Endothelial cell of umbilical vein (primary cell): ENCODE results near the gene TMC6. TPM values are rescaled to one million over a fixed set of nuclear protein-coding genes. Genes with fewer than 3 reads are reported as not detected.
"Not testable (repeated sequence)": the region's sequence is repeated elsewhere in the genome, so short reads cannot be mapped to it uniquely, and the experiment has no call there.

Source experiments
- BruUV-seq: library from RNA; stranded (reverse); fragments of 400-500 nt; replicated peaks from 2 replicates; lab custom pipeline; 2021; lab: Mats Ljungman, UMichigan
- CTCF ChIA-PET: fragments of 300-600, 350-600 bp; sonication (Branson Sonifier 250); formaldehyde crosslinking; loops from one replicate; lab custom pipeline; 2021; ENCODE audit warnings: antibody characterized with exemption, inconsistent platforms; lab: Charles Lee
- POLR2A ChIA-PET: fragments of 300-600, 350-600 bp; sonication (Branson Sonifier 250); formaldehyde crosslinking; loops from one replicate; lab custom pipeline; 2021; ENCODE audit warnings: antibody characterized with exemption, inconsistent platforms; lab: Charles Lee
- DNase-seq: peaks from one replicate; pipeline ENCODE4 v3.0.0-alpha.2; 2011; ENCODE audit warnings: low read depth, low spot score
- FAIRE-seq: peaks from 2 replicates; lab custom pipeline; 2011; peaks lifted over from hg19 to GRCh38; lab: Jason Lieb, UNC
- H2AFZ ChIP-seq: 2 replicates; pipeline ENCODE4 v1.6.0; 2012; ENCODE audit warnings: low read depth, low read length, control low read depth, inconsistent platforms
- H3K27ac ChIP-seq: 2 replicates; pipeline ENCODE4 v1.5.1; 2011; ENCODE audit warnings: low read depth, mild to moderate bottlenecking, control low read depth, low read length, moderate library complexity; ENCODE audit not compliant: insufficient read depth
- H3K27me3 ChIP-seq, 2 experiments: 2 replicates each; pipeline versions ENCODE4 v1.6.0 to v1.6.1; 2011; ENCODE audit warnings: low read length in 2 of 2, mixed read lengths in 1 of 2; ENCODE audit not compliant: control insufficient read depth in 2 of 2, insufficient read depth in 2 of 2
- H3K36me3 ChIP-seq, 2 experiments: 2 replicates in 1 of 2; 3 replicates in 1 of 2; pipeline ENCODE4 v1.5.1; 2011; ENCODE audit warnings: low read length in 2 of 2, mild to moderate bottlenecking in 1 of 2, moderate library complexity in 1 of 2; ENCODE audit not compliant: control insufficient read depth in 2 of 2, insufficient read depth in 2 of 2; ENCODE audit errors: extremely low read depth in 1 of 2
- H3K4me1 ChIP-seq: 3 replicates; pipeline ENCODE4 v1.5.1; 2011; ENCODE audit warnings: mild to moderate bottlenecking, low read length; ENCODE audit not compliant: control insufficient read depth, insufficient read depth; ENCODE audit errors: extremely low read depth
- H3K4me2 ChIP-seq: 2 replicates; pipeline ENCODE4 v1.6.1; 2011; ENCODE audit warnings: low read length, control low read depth, mixed read lengths; ENCODE audit not compliant: insufficient read depth
- H3K4me3 ChIP-seq, 3 experiments: fragments of 200-600 bp in 1 of 3; sonication (generic), shearing (Covaris generic) in 1 of 3; replicated peaks in 1 of 3; 2 replicates each; pipeline ENCODE4 v1.5.1; 2011 to 2016; ENCODE audit warnings: control low read depth in 3 of 3, low read length in 3 of 3, mild to moderate bottlenecking in 2 of 3, inconsistent platforms in 1 of 3, low read depth in 1 of 3, moderate library complexity in 1 of 3; ENCODE audit not compliant: insufficient read depth in 1 of 3
- H3K79me2 ChIP-seq: 2 replicates; pipeline ENCODE4 v1.6.0; 2012; ENCODE audit warnings: low read length, inconsistent platforms; ENCODE audit not compliant: control insufficient read depth, insufficient read depth
- H3K9ac ChIP-seq: replicated peaks from 2 replicates; pipeline ENCODE3; 2011; ENCODE audit warnings: low read length, control low read depth; ENCODE audit not compliant: insufficient read depth; ENCODE audit errors: extremely low read depth
- H3K9me1 ChIP-seq: replicated peaks from 3 replicates; pipeline ENCODE4 v1.6.0; 2011; ENCODE audit warnings: mild to moderate bottlenecking, low read length; ENCODE audit not compliant: control insufficient read depth, insufficient read depth; ENCODE audit errors: extremely low read depth
- H3K9me3 ChIP-seq: replicated peaks from 2 replicates; pipeline ENCODE4 v1.5.1; 2012; ENCODE audit warnings: low read length, inconsistent platforms; ENCODE audit not compliant: control insufficient read depth, insufficient read depth
- H4K20me1 ChIP-seq: replicated peaks from 2 replicates; pipeline ENCODE3; 2011; ENCODE audit warnings: mild to moderate bottlenecking, low read length; ENCODE audit not compliant: control insufficient read depth, insufficient read depth; ENCODE audit errors: extremely low read depth
- EZH2 ChIP-seq: IDR thresholded peaks from 2 replicates; pipeline ENCODE4 v1.6.1; 2012; ENCODE audit warnings: borderline replicate concordance, low read depth, mild to moderate bottlenecking, moderate library complexity, low read length, inconsistent platforms; ENCODE audit not compliant: severe bottlenecking
- JUN ChIP-seq: IDR thresholded peaks from 2 replicates; pipeline ENCODE4 v1.6.1; 2011; ENCODE audit warnings: borderline replicate concordance, low read depth; ENCODE audit not compliant: insufficient read length, insufficient read depth
- POLR2AphosphoS5 ChIP-seq: IDR thresholded peaks from 2 replicates; pipeline ENCODE4 v1.6.1; 2012; ENCODE audit warnings: low read depth, mild to moderate bottlenecking, control low read depth, low read length, moderate library complexity; ENCODE audit not compliant: insufficient read depth
- dilution Hi-C: fragments of 300-500 bp; cut with MboI; formaldehyde crosslinking; loops from one replicate; pipeline ENCODE4 v1.15.0; 2019; ENCODE audit warnings: low sequenced_read_pairs; ENCODE audit not compliant: extremely low pct_ligation_motif_present
- intact Hi-C: fragments of 100-400 bp; cut with micrococcal nuclease; formaldehyde crosslinking; loops from one replicate; pipeline ENCODE4 v1.10.0; 2022
- polyA plus RNA-seq, 4 experiments: library from polyadenylated mRNA; depleted of rRNA in 3 of 4; stranded (reverse) in 3 of 4; unstranded in 1 of 4; fragments of >200 nt; gene quantifications; 2 replicates each; pipeline versions ENCODE4 v1.2.1 to v1.2.3, GENCODE V29; 2011 to 2012; ENCODE audit warnings: missing spikeins in 1 of 4
- total RNA-seq: library from RNA; stranded (reverse); gene quantifications from 2 replicates; pipeline ENCODE4 v1.2.3, GENCODE V29; 2021

Gene TMC6
- total and polyA plus RNA-seq, 2 donors (not counting 3 experiments of a cell fraction or from before 2014, with no cell fraction given): 23.2 to 72.4 TPM

DNA sequence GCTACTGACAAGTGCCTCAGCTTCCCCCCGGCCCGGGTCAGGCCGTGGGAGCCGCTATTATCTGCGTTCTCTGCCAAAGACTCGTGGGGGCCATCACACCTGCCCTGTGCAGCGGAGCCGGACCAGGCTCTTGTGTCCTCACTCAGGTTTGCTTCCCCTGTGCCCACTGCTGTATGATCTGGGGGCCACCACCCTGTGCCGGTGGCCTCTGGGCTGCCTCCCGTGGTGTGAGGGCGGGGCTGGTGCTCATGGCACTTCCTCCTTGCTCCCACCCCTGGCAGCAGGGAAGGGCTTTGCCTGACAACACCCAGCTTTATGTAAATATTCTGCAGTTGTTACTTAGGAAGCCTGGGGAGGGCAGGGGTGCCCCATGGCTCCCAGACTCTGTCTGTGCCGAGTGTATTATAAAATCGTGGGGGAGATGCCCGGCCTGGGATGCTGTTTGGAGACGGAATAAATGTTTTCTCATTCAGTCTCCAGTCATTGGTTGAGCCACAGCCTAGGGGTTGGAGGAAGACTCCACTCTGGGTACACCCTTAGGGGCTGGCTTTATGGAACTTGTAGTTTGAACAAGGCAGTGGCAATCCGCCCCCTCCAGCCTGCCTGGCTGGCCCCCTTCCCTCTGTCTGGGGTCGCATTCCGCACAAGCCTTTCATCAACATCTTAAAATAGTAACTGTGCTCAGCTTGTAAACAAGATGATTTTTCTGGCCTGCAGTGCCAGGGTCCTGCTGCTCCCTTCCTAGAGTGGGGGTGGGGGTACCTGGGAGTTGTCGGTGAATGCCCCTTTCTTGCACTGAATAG is 43.9 kb upstream of the TMC6 start:
- intact Hi-C loops (no loop called here), dilution Hi-C loops (no loop called here)
- no peaks in the 10 kb centered on the region for H3K9me3 ChIP-seq
- H3K4me3 ChIP-seq: no peak overlapping the region
- no peaks in the 10 kb centered on the region for H3K27me3 ChIP-seq
- H3K36me3 ChIP-seq: peaks cover 0 to 6% of the 10 kb centered on the region in 2 experiments
- no peaks in the 10 kb centered on the region for H3K9me1 ChIP-seq
- TF ChIP-seq EZH2 (no peak), POLR2AphosphoS5 (peak; percentile 18), JUN (no peak)
- H3K79me2 ChIP-seq: no peaks in the 10 kb centered on the region
- H3K9ac ChIP-seq: no peak overlapping the region
- H3K4me1 ChIP-seq: peaks cover 10% of the 10 kb centered on the region
- ChIA-PET POLR2A (no interaction called here), CTCF (interaction anchor here (1.2 kb wide), 2 partner anchors 60 to 88 kb away, joined by 4 to 6 read pairs; no protein-coding TSS in a partner anchor)
- H3K4me2 ChIP-seq: no peak overlapping the region
- H4K20me1 ChIP-seq: no peaks in the 10 kb centered on the region
- DNase-seq: peak; percentile 21
- no peak overlapping the region for H3K27ac ChIP-seq
- H2AFZ ChIP-seq: no peak overlapping the region
- BruUV-seq: no TSS peak
- no peak for FAIRE-seq

DNA sequence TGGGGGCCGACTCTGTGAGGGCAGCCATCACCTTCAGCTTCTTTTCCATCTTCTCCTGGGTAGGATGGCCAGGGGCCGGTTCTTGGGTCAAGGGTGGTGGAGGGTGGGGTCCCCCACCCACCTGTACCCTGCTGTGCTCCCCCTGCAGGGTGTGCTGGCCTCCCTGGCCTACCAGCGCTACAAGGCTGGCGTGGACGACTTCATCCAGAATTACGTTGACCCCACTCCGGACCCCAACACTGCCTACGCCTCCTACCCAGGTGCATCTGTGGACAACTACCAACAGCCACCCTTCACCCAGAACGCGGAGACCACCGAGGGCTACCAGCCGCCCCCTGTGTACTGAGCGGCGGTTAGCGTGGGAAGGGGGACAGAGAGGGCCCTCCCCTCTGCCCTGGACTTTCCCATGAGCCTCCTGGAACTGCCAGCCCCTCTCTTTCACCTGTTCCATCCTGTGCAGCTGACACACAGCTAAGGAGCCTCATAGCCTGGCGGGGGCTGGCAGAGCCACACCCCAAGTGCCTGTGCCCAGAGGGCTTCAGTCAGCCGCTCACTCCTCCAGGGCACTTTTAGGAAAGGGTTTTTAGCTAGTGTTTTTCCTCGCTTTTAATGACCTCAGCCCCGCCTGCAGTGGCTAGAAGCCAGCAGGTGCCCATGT is 43.2 kb upstream of the TMC6 start:
- BruUV-seq: TSS peak; percentile 13
- CTCF ChIA-PET: interaction anchor here (1.2 kb wide), 2 partner anchors 59 to 87 kb away, joined by 4 to 6 read pairs; no protein-coding TSS in a partner anchor

More for the DNA sequence above, 43.2 kb upstream of the TMC6 start:
- H3K4me1 ChIP-seq: peaks cover 10% of the 10 kb centered on the region
- H3K9me3 ChIP-seq, dilution Hi-C loops, intact Hi-C loops, H3K9ac ChIP-seq, H3K36me3 ChIP-seq, H3K4me2 ChIP-seq, H3K27me3 ChIP-seq, DNase-seq, H2AFZ ChIP-seq, POLR2A ChIA-PET, H3K27ac ChIP-seq, H3K9me1 ChIP-seq, H3K4me3 ChIP-seq, FAIRE-seq, H4K20me1 ChIP-seq, H3K79me2 ChIP-seq: not testable (repeated sequence)
